COLO829 (cell line): Measurements from ENCODE around the gene UBA52.

ENCODE experiments used
- DNase-seq: peaks from one replicate; pipeline ENCODE4 v3.0.0; 2012; ENCODE audit warnings: low spot score

UBA52 gene

GRCh38 chr19:18608805-18609716 lies 37.4 kb downstream of the UBA52 start:
- DNase-seq, result no peak

- no peak for DNase-seq
Measured at GRCh38 chr19:18609717-18610051, 38.0 kb downstream of the UBA52 start.

GRCh38 chr19:18610245-18610555 lies 38.5 kb downstream of the UBA52 start:
- no peak for DNase-seq

- DNase-seq, result no peak
Measured at GRCh38 chr19:18610556-18611326, 39.1 kb downstream of the UBA52 start.

GRCh38 chr19:18611327-18612050 lies 39.8 kb downstream of the UBA52 start:
- no peak for DNase-seq

GRCh38 chr19:18612051-18612771 lies 40.6 kb downstream of the UBA52 start:
- DNase-seq, result no peak

GRCh38 chr19:18612772-18613588 lies 41.3 kb downstream of the UBA52 start, which contains the start of gene TMEM59L:
TSS of gene TMEM59L (plus strand) at chr19:18612870. CDS start at chr19:18612959, 89 bp downstream.
- no peak for DNase-seq

- DNase-seq, result no peak
Measured at GRCh38 chr19:18613589-18614234, 42.1 kb downstream of the UBA52 start.

- no peak for DNase-seq
Measured at GRCh38 chr19:18616023-18616422, 44.4 kb downstream of the UBA52 start.

- DNase-seq, result no peak
Measured at GRCh38 chr19:18617562-18617961, 45.9 kb downstream of the UBA52 start.

GRCh38 chr19:18618236-18618635 lies 46.6 kb downstream of the UBA52 start:
- no peak for DNase-seq

GRCh38 chr19:18620311-18620710 lies 48.7 kb downstream of the UBA52 start:
- no peak for DNase-seq

GRCh38 chr19:18620902-18621301 lies 49.2 kb downstream of the UBA52 start:
- no peak for DNase-seq

GRCh38 chr19:18626906-18627305 lies 55.2 kb downstream of the UBA52 start:
- no peak for DNase-seq
